Osteoblast (primary cell): ENCODE data around the gene ISL2. TPM values are rescaled to one million over a fixed set of nuclear protein-coding genes. Genes with fewer than 3 reads are reported as not detected.

Source experiments
- DNase-seq: peaks from one replicate; pipeline ENCODE4 v3.0.0; 2011; ENCODE audit warnings: low spot score, mixed read lengths; ENCODE audit not compliant: insufficient read length; ENCODE audit errors: missing footprints
- H2AFZ ChIP-seq: 2 replicates; pipeline ENCODE4 v1.6.0; 2011; ENCODE audit warnings: mild to moderate bottlenecking, low read length
- H3K27ac ChIP-seq: 2 replicates; pipeline ENCODE4 v1.5.1; 2011; ENCODE audit warnings: mild to moderate bottlenecking, low read depth, low read length, moderate library complexity
- H3K27me3 ChIP-seq: 2 replicates; pipeline ENCODE4 v1.6.0; 2012; ENCODE audit warnings: mild to moderate bottlenecking, control low read depth, inconsistent platforms, low read length, moderate library complexity; ENCODE audit not compliant: insufficient read depth
- H3K36me3 ChIP-seq: 2 replicates; pipeline ENCODE4 v1.5.1; 2011; ENCODE audit warnings: mild to moderate bottlenecking, low read length, control low read depth, moderate library complexity; ENCODE audit not compliant: insufficient read depth
- H3K4me1 ChIP-seq: 2 replicates; pipeline ENCODE4 v1.5.1; 2011; ENCODE audit warnings: mild to moderate bottlenecking, low read length, control low read depth, moderate library complexity; ENCODE audit not compliant: insufficient read depth
- H3K4me2 ChIP-seq: 2 replicates; pipeline ENCODE4 v1.6.0; 2011; ENCODE audit warnings: mild to moderate bottlenecking, low read length; ENCODE audit not compliant: insufficient read depth
- H3K4me3 ChIP-seq: fragments of 200-600 bp; sonication (generic); 3 replicates; pipeline ENCODE4 v1.5.1; 2012; ENCODE audit warnings: mild to moderate bottlenecking, low read length, inconsistent platforms; ENCODE audit not compliant: insufficient read depth
- H3K79me2 ChIP-seq: 2 replicates; pipeline ENCODE4 v1.6.0; 2012; ENCODE audit warnings: mild to moderate bottlenecking, low read length, control low read depth, inconsistent platforms; ENCODE audit not compliant: insufficient read depth
- H3K9me3 ChIP-seq: 2 replicates; pipeline ENCODE4 v1.5.1; 2011; ENCODE audit warnings: low read depth, low read length, control low read depth
- H4K20me1 ChIP-seq: 2 replicates; pipeline ENCODE4 v1.6.0; 2012; ENCODE audit warnings: mild to moderate bottlenecking, low read length, control low read depth; ENCODE audit not compliant: insufficient read depth
- total RNA-seq: library from RNA; depleted of rRNA; stranded (reverse); fragments of >200 nt; gene quantifications from 2 replicates; pipeline ENCODE4 v1.2.3, GENCODE V29; 2012
- TF ChIP-seq, protein P1 (sequence below): IDR thresholded peaks from 2 replicates; pipeline ENCODE4 v1.5.1; 2011; ENCODE audit warnings: mild to moderate bottlenecking, low read depth, low read length, moderate library complexity; ENCODE audit errors: extremely low read depth

ISL2 gene
- total RNA-seq, 1 donor, result 1.1 TPM

DNA sequence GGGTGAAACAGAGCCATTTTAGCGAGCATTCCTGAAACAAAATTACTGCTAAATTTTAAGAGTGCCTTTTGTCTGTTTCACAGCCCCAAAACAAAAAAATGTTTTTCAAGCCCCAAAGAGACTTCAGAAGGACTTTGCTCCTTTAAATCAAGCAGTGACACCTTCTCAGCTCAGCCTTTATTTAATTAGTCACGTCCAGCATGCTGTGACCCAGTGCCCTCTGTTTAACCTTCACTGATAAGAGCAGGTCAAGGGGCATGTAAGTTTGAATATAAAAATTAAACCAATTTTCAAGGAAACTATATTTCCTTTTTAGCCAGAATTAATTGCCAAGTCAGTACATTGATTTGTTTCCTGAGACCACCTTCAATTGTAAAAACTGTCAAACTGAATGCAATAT is 40.6 kb downstream of the ISL2 start:
- H4K20me1 ChIP-seq, result no peaks in the 10 kb centered on the region
- peaks cover 2% of the 10 kb centered on the region for H3K4me1 ChIP-seq
- H3K4me3 ChIP-seq, result no peak overlapping the region
- no peaks in the 10 kb centered on the region for H3K36me3 ChIP-seq
- TF ChIP-seq, protein P1, sequence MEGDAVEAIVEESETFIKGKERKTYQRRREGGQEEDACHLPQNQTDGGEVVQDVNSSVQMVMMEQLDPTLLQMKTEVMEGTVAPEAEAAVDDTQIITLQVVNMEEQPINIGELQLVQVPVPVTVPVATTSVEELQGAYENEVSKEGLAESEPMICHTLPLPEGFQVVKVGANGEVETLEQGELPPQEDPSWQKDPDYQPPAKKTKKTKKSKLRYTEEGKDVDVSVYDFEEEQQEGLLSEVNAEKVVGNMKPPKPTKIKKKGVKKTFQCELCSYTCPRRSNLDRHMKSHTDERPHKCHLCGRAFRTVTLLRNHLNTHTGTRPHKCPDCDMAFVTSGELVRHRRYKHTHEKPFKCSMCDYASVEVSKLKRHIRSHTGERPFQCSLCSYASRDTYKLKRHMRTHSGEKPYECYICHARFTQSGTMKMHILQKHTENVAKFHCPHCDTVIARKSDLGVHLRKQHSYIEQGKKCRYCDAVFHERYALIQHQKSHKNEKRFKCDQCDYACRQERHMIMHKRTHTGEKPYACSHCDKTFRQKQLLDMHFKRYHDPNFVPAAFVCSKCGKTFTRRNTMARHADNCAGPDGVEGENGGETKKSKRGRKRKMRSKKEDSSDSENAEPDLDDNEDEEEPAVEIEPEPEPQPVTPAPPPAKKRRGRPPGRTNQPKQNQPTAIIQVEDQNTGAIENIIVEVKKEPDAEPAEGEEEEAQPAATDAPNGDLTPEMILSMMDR, result no peak
- no peak overlapping the region for H3K27ac ChIP-seq
- H3K79me2 ChIP-seq, result no peaks in the 10 kb centered on the region
- H3K27me3 ChIP-seq, result no peaks in the 10 kb centered on the region
- no peak overlapping the region for H3K4me2 ChIP-seq
- no peak for DNase-seq
- no peak overlapping the region for H2AFZ ChIP-seq
- H3K9me3 ChIP-seq, result no peaks in the 10 kb centered on the region

DNA sequence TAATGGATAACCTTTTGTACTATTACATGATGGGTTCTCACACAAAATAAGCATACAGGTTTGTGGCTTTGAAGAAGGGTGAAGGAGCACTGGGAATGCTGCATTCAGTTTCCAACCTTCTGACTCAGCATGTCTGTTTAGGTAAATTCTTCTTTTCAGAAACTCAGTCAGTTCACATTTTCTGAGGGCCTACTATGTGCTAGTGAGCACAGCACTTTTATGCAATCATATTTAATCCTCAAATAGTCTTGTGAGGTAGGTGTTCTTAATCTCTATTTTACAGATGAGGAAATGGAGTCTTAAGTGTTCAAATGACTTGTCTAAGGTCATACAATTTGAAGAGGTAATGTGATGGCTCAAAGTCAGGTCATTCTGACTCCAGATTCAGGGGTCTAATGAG is 41.2 kb downstream of the ISL2 start:
- H4K20me1 ChIP-seq, result no peaks in the 10 kb centered on the region
- TF ChIP-seq, protein P1, result no peak
- no peak overlapping the region for H2AFZ ChIP-seq
- H3K9me3 ChIP-seq, result no peaks in the 10 kb centered on the region
- H3K4me3 ChIP-seq, result no peak overlapping the region
- H3K36me3 ChIP-seq, result no peaks in the 10 kb centered on the region
- no peak overlapping the region for H3K27ac ChIP-seq
- DNase-seq, result no peak
- H3K4me1 ChIP-seq, result peaks cover 2% of the 10 kb centered on the region
- no peak overlapping the region for H3K4me2 ChIP-seq
- H3K79me2 ChIP-seq, result no peaks in the 10 kb centered on the region
- H3K27me3 ChIP-seq, result no peaks in the 10 kb centered on the region

DNA sequence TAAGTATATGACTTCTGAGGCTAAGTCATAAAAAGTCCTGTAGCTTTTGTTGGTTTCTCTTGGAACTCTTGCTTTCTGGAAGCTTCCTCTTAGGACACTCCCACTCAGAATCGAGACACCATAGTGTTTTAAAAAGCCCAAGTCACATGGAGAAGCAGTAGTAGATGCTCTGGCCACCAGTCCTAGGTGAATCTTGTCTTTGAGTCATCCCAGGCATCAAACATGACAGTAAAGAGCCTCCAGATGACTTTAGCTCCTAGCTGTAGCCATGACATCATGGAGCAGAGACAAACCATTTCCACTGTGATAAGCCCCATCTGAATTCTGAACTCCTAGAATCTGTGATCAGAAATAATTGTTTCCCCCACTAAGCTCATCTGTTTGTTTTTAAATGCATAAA is 42.1 kb downstream of the ISL2 start:
- no peak overlapping the region for H3K4me2 ChIP-seq
- TF ChIP-seq, protein P1, result no peak
- H4K20me1 ChIP-seq, result no peaks in the 10 kb centered on the region
- H3K27ac ChIP-seq, result no peak overlapping the region
- H3K36me3 ChIP-seq, result no peaks in the 10 kb centered on the region
- no peaks in the 10 kb centered on the region for H3K79me2 ChIP-seq
- no peak overlapping the region for H2AFZ ChIP-seq
- H3K27me3 ChIP-seq, result no peaks in the 10 kb centered on the region
- H3K4me3 ChIP-seq, result no peak overlapping the region
- H3K4me1 ChIP-seq, result peaks cover 2% of the 10 kb centered on the region
- H3K9me3 ChIP-seq, result no peaks in the 10 kb centered on the region
- no peak for DNase-seq

DNA sequence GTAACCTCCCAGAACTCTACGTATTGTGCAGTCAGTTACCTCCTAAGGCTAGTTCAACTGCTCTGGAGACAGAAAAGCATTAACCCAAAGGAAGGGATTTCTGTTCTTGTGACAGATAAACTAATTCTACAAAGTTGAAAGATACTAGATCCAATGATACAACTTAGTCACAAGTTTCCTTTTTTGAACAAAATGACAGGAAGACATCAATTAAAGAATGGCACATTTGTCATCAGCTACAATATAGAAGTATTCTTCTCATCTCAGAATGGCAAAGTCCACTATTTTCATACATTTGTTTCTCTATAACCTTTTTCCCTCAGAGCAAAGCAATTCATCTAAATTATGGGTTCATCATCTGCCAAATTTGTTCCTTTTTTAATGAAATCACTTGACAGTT is 43.7 kb downstream of the ISL2 start:
- no peak overlapping the region for H3K27ac ChIP-seq
- TF ChIP-seq, protein P1, result no peak
- H3K4me2 ChIP-seq, result no peak overlapping the region
- no peaks in the 10 kb centered on the region for H4K20me1 ChIP-seq
- H3K4me1 ChIP-seq, result peaks cover 2% of the 10 kb centered on the region
- H3K4me3 ChIP-seq, result no peak overlapping the region
- H2AFZ ChIP-seq, result no peak overlapping the region
- no peak for DNase-seq
- no peaks in the 10 kb centered on the region for H3K9me3 ChIP-seq
- H3K36me3 ChIP-seq, result no peaks in the 10 kb centered on the region
- H3K79me2 ChIP-seq, result no peaks in the 10 kb centered on the region
- no peaks in the 10 kb centered on the region for H3K27me3 ChIP-seq
